KMS-11 (cell line): ENCODE data around the gene MYOM3.

Experiments
- H2AFZ ChIP-seq: fragments of 200-600 bp; sonication (generic); 2 replicates; pipeline ENCODE4 v1.6.1; 2016; ENCODE audit warnings: antibody characterized with exemption, mixed run types, low read depth
- H3K27ac ChIP-seq: fragments of 200-600 bp; sonication (generic); 2 replicates; pipeline ENCODE4 v1.6.1; 2016; ENCODE audit warnings: mild to moderate bottlenecking, mixed run types
- H3K27me3 ChIP-seq: fragments of 200-600 bp; sonication (generic); 2 replicates; pipeline ENCODE4 v1.6.1; 2017; ENCODE audit warnings: mild to moderate bottlenecking, low read depth, mixed run types, moderate library complexity; ENCODE audit not compliant: insufficient read depth
- H3K36me3 ChIP-seq: fragments of 200-600 bp; sonication (generic); 2 replicates; pipeline ENCODE4 v1.6.1; 2017; ENCODE audit warnings: mild to moderate bottlenecking, mixed run types; ENCODE audit not compliant: insufficient read depth
- H3K4me1 ChIP-seq: fragments of 200-600 bp; sonication (generic); 2 replicates; pipeline ENCODE4 v1.6.1; 2016; ENCODE audit warnings: mild to moderate bottlenecking, low read depth, mixed run types; ENCODE audit not compliant: poor library complexity, severe bottlenecking
- H3K4me2 ChIP-seq: fragments of 200-600 bp; sonication (generic); 2 replicates; pipeline ENCODE4 v1.7.0; 2016; ENCODE audit warnings: mild to moderate bottlenecking, mixed run types
- H3K4me3 ChIP-seq: fragments of 200-600 bp; sonication (generic); IDR thresholded peaks from 2 replicates; pipeline ENCODE4 v1.6.1; 2017; ENCODE audit warnings: low read depth, low read length, mixed read lengths; ENCODE audit not compliant: insufficient read depth
- H3K79me2 ChIP-seq: fragments of 200-600 bp; sonication (generic); 2 replicates; pipeline ENCODE4 v1.6.1; 2016; ENCODE audit warnings: low read depth, mixed run types; ENCODE audit not compliant: insufficient read depth
- H3K9ac ChIP-seq: fragments of 200-600 bp; sonication (generic); 2 replicates; pipeline ENCODE4 v1.6.1; 2016; ENCODE audit warnings: mild to moderate bottlenecking, mixed run types
- H4K20me1 ChIP-seq: fragments of 200-600 bp; sonication (generic); 2 replicates; pipeline ENCODE4 v1.6.1; 2016; ENCODE audit warnings: mild to moderate bottlenecking, mixed run types; ENCODE audit not compliant: insufficient read depth
- CTCF ChIP-seq: fragments of 200-600 bp; sonication (generic); conservative IDR thresholded peaks from 2 replicates; pipeline ENCODE4 v1.6.1; 2017; ENCODE audit warnings: low read depth, mild to moderate bottlenecking, antibody characterized with exemption, low read length, moderate library complexity, mixed read lengths

MYOM3 gene

GRCh38 chr1:24098943-24099638, 12.8 kb downstream of the MYOM3 start:
- Histone ChIP-seq H2AFZ (no peak overlapping the region), H3K4me1 (no peaks in the 10 kb centered on the region), H3K27me3 (no peaks in the 10 kb centered on the region), H3K4me2 (no peak overlapping the region), H3K9ac (no peak overlapping the region), H3K79me2 (no peaks in the 10 kb centered on the region), H4K20me1 (no peaks in the 10 kb centered on the region), H3K36me3 (no peaks in the 10 kb centered on the region), H3K4me3 (no peak overlapping the region), H3K27ac (no peak overlapping the region)
- TF ChIP-seq CTCF, result no peak

DNA sequence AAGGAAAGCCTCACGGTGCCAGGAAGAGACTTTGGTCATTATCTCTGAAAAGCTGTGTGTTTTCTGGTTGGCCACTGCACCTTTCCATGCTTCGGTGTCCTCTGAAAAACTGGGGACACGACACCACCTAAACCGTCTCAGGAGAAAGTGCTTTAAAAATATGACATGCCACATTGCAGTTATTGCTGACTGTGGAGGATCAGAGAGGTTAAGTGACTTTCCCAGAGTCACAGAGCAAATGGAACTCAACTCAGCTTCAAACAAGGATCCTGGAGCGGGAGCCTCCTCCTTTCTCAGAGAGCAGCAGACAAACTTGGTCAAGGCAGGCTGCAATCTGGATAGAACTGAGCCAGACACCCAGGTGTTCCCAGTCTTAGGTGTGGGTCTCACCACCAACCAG, 13.8 kb downstream of the MYOM3 start:
- H3K4me3 ChIP-seq, result no peak overlapping the region
- H3K4me1 ChIP-seq, result no peaks in the 10 kb centered on the region
- H3K9ac ChIP-seq, result no peak overlapping the region
- TF ChIP-seq CTCF, result no peak
- no peak overlapping the region for H3K4me2 ChIP-seq
- H3K36me3 ChIP-seq, result no peaks in the 10 kb centered on the region
- H3K27ac ChIP-seq, result no peak overlapping the region
- H4K20me1 ChIP-seq, result no peaks in the 10 kb centered on the region
- H2AFZ ChIP-seq, result no peak overlapping the region
- H3K27me3 ChIP-seq, result no peaks in the 10 kb centered on the region
- no peaks in the 10 kb centered on the region for H3K79me2 ChIP-seq

- H3K27me3 ChIP-seq, result no peaks in the 10 kb centered on the region
- no peak overlapping the region for H3K4me2 ChIP-seq
- no peak overlapping the region for H2AFZ ChIP-seq
- no peak overlapping the region for H3K27ac ChIP-seq
- no peaks in the 10 kb centered on the region for H3K4me1 ChIP-seq
- H3K36me3 ChIP-seq, result no peaks in the 10 kb centered on the region
- H3K4me3 ChIP-seq, result no peak overlapping the region
- H4K20me1 ChIP-seq, result no peaks in the 10 kb centered on the region
- no peak for TF ChIP-seq CTCF
- no peaks in the 10 kb centered on the region for H3K79me2 ChIP-seq
- no peak overlapping the region for H3K9ac ChIP-seq
Measured at GRCh38 chr1:24097663-24098062, 14.3 kb downstream of the MYOM3 start.

DNA sequence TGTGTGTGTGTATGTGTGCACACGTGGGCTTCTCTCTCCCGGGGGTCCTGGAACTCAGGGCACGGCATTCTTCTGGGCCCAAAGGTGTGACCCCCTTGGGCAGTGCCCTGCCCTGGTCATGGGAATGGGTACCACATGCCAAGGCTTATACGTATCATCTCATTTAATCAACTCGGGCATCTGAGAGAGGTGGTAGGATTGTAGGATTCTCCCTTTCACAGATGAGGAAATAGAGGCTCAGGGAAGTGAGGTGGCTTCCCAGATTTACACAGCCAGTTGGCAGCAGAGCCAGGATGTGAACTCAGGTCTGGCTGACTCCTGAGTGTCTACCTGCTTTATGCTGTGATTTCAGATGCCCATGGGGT, 15.2 kb downstream of the MYOM3 start:
- Histone ChIP-seq H3K36me3 (no peaks in the 10 kb centered on the region), H4K20me1 (no peaks in the 10 kb centered on the region), H3K79me2 (no peaks in the 10 kb centered on the region), H2AFZ (no peak overlapping the region), H3K4me1 (no peaks in the 10 kb centered on the region), H3K27me3 (no peaks in the 10 kb centered on the region), H3K4me3 (no peak overlapping the region), H3K27ac (no peak overlapping the region), H3K4me2 (no peak overlapping the region), H3K9ac (no peak overlapping the region)
- no peak for TF ChIP-seq CTCF
